Choroid plexus epithelial cell (primary cell): ENCODE measurements around the gene WTIP.

Experiments
- DNase-seq: peaks from one replicate; pipeline ENCODE4 v3.0.0-alpha.2; 2010; ENCODE audit warnings: low read depth
- H3K4me3 ChIP-seq: 2 replicates; pipeline ENCODE4 v1.5.1; 2011; ENCODE audit warnings: low read depth, mild to moderate bottlenecking, control low read depth, low read length, moderate library complexity
- TF ChIP-seq, protein P1 (sequence below): conservative IDR thresholded peaks from 2 replicates; pipeline ENCODE4 v1.5.1; 2011; ENCODE audit warnings: low read depth, mild to moderate bottlenecking, control low read depth, inconsistent platforms, low read length, moderate library complexity

Gene WTIP

DNA sequence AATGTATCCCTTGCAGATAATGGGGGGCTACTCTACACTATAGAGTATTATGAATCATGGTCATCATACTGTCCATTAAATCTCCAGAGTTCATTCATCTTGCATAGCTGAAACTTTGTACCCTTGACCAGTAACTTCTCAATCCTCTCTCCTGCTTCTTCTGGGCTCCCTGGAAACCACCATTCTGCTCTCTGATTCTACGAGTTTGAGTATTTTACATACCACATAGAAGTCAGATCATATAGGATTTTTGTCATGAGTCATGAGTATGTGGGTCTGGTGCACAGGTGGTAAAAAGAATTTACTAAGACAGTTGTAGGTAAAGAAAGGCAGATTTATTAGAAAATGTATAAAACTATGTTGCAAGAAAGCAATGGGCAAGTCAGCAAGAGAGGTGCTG, 41.9 kb downstream of the WTIP start:
- TF ChIP-seq, protein P1, sequence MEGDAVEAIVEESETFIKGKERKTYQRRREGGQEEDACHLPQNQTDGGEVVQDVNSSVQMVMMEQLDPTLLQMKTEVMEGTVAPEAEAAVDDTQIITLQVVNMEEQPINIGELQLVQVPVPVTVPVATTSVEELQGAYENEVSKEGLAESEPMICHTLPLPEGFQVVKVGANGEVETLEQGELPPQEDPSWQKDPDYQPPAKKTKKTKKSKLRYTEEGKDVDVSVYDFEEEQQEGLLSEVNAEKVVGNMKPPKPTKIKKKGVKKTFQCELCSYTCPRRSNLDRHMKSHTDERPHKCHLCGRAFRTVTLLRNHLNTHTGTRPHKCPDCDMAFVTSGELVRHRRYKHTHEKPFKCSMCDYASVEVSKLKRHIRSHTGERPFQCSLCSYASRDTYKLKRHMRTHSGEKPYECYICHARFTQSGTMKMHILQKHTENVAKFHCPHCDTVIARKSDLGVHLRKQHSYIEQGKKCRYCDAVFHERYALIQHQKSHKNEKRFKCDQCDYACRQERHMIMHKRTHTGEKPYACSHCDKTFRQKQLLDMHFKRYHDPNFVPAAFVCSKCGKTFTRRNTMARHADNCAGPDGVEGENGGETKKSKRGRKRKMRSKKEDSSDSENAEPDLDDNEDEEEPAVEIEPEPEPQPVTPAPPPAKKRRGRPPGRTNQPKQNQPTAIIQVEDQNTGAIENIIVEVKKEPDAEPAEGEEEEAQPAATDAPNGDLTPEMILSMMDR = no peak
- H3K4me3 ChIP-seq = no peak overlapping the region
- no peak for DNase-seq

DNA sequence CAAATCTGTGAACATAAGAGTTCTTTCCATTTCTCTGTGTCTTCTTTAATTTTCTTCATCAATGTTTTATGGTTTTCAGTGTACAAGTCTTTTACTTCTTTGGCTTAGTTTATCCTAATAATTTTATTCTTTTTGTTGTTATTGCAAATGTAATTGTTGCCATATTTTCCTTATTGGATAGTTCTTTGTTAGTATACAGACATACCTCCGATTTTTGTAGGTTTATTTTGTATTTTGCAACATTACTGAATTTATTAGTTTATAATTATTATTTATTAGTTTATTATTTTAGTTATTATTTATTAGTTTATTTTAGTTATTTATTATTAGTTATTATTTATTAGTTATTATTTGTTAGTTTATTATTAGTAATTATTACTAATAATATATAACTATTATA, 43.4 kb downstream of the WTIP start:
- TF ChIP-seq, protein P1 = no peak
- no peak overlapping the region for H3K4me3 ChIP-seq
- no peak for DNase-seq

DNA sequence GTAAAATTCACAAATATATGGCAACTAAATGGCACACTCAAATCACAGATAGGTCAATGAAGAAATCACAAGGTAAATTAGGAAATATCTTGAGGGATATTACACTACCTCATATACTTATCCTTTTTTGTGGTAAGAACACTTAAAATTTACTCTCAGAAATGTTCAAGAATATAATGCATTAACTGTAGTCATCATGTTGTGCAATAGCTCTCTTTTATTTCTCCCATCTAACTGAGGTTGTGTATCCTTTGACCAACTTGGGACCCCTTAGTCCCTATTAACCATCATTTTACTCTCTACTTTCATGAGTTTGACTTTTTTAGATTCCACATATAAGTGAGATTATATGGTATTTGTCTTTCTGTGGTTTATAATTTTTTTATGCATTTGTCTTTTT, 52.6 kb downstream of the WTIP start:
- TF ChIP-seq, protein P1 = no peak
- no peak for DNase-seq
- H3K4me3 ChIP-seq = no peak overlapping the region

DNA sequence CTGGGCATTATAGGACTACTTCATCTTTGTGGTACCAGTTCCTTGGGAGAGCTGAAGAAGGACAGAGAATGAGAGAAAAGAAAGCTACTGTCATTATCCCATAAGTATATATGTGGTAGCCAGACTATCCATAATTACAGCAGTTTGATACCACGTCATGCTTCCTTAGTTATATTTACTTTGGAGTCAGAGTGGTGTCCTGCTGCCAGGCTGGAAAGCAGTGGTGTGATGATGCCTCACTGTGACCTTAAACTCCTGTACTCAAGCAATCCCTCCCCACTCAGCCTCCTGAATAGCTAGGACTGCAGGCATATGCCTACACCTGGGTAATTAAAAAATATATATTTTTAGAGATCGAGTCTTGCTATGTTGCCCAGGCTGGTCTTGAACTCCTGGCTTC, 57.8 kb downstream of the WTIP start:
- no peak for DNase-seq
- H3K4me3 ChIP-seq = no peak overlapping the region
- TF ChIP-seq, protein P1 = no peak

DNA sequence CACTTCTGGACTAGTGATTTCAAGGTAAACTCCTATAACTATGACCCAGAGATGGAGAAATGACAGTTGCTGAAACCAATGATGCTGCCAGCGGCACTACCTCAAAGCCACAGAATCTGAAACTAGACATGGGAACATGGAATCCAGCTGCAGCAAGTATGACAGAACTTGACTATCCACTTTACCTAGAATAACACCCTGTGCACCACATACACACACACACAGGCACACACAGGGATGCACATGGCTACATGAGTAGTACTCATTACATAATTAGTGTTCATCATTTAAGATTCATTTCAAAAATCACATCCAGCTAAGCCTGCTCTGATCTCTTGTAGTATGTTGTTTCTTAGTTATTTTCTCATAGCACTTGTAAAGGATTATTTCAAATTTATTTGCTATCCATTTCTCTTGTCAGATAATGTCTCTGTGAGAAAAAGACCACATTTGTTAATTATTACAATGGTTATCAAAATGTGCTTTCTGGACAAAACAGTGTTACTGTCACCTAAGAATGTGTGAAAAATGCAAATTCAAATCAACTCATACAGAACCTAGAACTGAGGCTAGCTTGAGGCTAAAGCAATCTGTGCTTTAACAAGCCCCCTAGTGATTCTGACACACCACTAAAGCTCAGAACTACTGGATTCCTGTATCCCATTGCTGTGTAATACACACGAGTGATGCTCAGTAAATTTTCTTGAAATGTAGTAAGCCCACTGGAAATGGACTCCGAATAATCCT, 59.4 kb downstream of the WTIP start:
- TF ChIP-seq, protein P1 = no peak
- DNase-seq = no peak
- H3K4me3 ChIP-seq = no peak overlapping the region

DNA sequence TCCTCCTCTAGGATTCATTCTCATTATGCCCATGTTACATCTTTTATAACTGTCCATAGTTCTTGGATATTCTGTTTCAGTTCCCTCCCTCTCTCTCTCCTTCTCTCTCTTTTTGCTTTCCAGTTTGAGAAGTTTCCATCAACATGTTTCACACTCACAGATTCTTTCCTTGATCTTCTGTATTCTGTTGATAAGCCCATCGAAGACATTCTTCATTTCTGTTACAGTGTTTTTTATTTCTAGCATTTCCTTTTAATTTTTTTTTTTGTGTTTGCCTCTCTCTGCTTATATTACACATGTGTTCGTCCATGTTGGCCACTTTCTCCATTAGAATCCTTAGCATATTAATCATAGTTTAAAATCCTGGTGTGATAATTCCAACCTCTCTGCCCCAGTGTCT, 68.3 kb downstream of the WTIP start:
- TF ChIP-seq, protein P1 = no peak
- no peak overlapping the region for H3K4me3 ChIP-seq
- DNase-seq = no peak

DNA sequence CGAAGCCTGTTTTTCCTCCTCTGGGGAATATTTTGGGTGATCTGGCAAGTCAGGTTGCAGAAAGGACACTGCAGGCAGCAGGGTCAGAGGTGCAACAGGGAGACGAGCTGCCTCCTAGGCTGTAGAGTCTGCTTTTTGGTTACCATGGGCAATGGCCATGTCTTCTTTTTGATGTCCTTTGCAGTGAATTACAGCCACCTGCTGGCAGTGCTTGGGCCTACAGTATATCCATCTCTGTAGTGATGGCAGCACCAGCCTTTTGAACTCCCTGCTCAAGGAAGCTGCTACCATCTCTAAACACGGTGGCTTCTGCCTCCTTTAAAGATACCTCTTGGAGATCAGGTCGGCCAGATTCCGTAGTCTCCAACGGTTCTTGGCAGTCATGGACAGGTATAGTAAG, 73.9 kb downstream of the WTIP start:
- peak; percentile 30 for DNase-seq
- H3K4me3 ChIP-seq = no peak overlapping the region
- TF ChIP-seq, protein P1 = peak; percentile 45
